Thyroid gland (tissue), 4 donors: ENCODE results near the gene MED25. TPM values are rescaled to one million over a fixed set of nuclear protein-coding genes. Genes with fewer than 3 reads are reported as not detected.

Source experiments
- DNase-seq, 2 donors: peaks; one replicate each; pipeline ENCODE4 v3.0.0-alpha.2; 2019
- H3K27ac ChIP-seq, 3 donors: fragments of 200-600 bp; sonication (generic); 1 replicate in 2 of 3; 2 replicates in 1 of 3; pipeline ENCODE4 v1.5.1; 2016 to 2019; ENCODE audit warnings: mild to moderate bottlenecking in 1 of 3, moderate library complexity in 1 of 3
- H3K27me3 ChIP-seq: fragments of 200-600 bp; sonication (generic); one replicate; pipeline ENCODE4 v1.5.1; 2019
- H3K36me3 ChIP-seq, 2 donors: fragments of 200-600 bp; sonication (generic); one replicate each; pipeline ENCODE4 v1.5.1; 2016 to 2019
- H3K4me1 ChIP-seq, 2 donors: fragments of 200-600 bp; sonication (generic); one replicate each; pipeline ENCODE4 v1.5.1; 2017 to 2019
- H3K4me3 ChIP-seq, 3 donors: fragments of 200-600 bp; sonication (generic); replicated peaks in 1 of 3; 1 replicate in 2 of 3; 2 replicates in 1 of 3; pipeline ENCODE4 v1.5.1; 2016; ENCODE audit warnings: mild to moderate bottlenecking in 1 of 3
- H3K9me3 ChIP-seq: fragments of 200-600 bp; sonication (generic); one replicate; pipeline ENCODE4 v1.5.1; 2017
- POLR2A ChIP-seq, 2 donors: fragments of 450-650 bp; IDR thresholded peaks; one replicate each; pipeline ENCODE4 v1.6.1; 2017; ENCODE audit warnings: antibody characterized with exemption in 2 of 2, mild to moderate bottlenecking in 2 of 2, moderate library complexity in 1 of 2
- WGBS, 2 donors: methylation state at CpG; one replicate each; pipeline ENCODE4 v1.1.5; 2017; 5-methylcytosine and 5-hydroxymethylcytosine counted together
- intact Hi-C: fragments of 100-400 bp; cut with DNase I; formaldehyde crosslinking; loops from one replicate; pipeline ENCODE4 v1.15.1; 2023
- total RNA-seq, 4 donors: library from RNA; depleted of rRNA; stranded (reverse); fragments of >200 nt; gene quantifications; one replicate each; pipeline ENCODE4 v1.2.3, GENCODE V29; 2016
- TF ChIP-seq, protein P1 (sequence below), 6 experiments: fragments of 200-600 bp in 3 of 6; fragments of 450-650 bp in 3 of 6; sonication (generic) in 3 of 6; IDR thresholded peaks; one replicate each; pipeline ENCODE4 v1.5.1; 2016 to 2019; ENCODE audit warnings: antibody characterized with exemption in 6 of 6, mild to moderate bottlenecking in 2 of 6, inconsistent platforms in 1 of 6, moderate library complexity in 1 of 6

Gene MED25
- total RNA-seq, 4 donors from 2014 or later: 42.6 to 50.2 (median 44.9) TPM

- H3K9me3 ChIP-seq: no peaks in the 10 kb centered on the region
- no peak overlapping the region for H3K27ac ChIP-seq
- DNase-seq: no peak
- TF ChIP-seq, protein P1, sequence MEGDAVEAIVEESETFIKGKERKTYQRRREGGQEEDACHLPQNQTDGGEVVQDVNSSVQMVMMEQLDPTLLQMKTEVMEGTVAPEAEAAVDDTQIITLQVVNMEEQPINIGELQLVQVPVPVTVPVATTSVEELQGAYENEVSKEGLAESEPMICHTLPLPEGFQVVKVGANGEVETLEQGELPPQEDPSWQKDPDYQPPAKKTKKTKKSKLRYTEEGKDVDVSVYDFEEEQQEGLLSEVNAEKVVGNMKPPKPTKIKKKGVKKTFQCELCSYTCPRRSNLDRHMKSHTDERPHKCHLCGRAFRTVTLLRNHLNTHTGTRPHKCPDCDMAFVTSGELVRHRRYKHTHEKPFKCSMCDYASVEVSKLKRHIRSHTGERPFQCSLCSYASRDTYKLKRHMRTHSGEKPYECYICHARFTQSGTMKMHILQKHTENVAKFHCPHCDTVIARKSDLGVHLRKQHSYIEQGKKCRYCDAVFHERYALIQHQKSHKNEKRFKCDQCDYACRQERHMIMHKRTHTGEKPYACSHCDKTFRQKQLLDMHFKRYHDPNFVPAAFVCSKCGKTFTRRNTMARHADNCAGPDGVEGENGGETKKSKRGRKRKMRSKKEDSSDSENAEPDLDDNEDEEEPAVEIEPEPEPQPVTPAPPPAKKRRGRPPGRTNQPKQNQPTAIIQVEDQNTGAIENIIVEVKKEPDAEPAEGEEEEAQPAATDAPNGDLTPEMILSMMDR (IDR thresholded peaks at IDR 0.05): no peak
- no peak for TF ChIP-seq POLR2A (IDR thresholded peaks at IDR 0.05)
- H3K27me3 ChIP-seq: no peaks in the 10 kb centered on the region
- H3K36me3 ChIP-seq: peaks cover 28 to 51% of the 10 kb centered on the region in 2 donors
- intact Hi-C loops: loop anchor here (5.0 kb wide), 1 partner anchor 41 kb away; the partner anchor contains the start of gene TSKS
- peaks cover 0 to 16% of the 10 kb centered on the region in 2 donors for H3K4me1 ChIP-seq
- H3K4me3 ChIP-seq: no peak overlapping the region
- WGBS, 2 donors: 100% methylated on average over 2 to 6 of the region's 6 CpGs
Measured at GRCh38 chr19:49803529-49803856, 14.6 kb upstream of the MED25 start.

DNA sequence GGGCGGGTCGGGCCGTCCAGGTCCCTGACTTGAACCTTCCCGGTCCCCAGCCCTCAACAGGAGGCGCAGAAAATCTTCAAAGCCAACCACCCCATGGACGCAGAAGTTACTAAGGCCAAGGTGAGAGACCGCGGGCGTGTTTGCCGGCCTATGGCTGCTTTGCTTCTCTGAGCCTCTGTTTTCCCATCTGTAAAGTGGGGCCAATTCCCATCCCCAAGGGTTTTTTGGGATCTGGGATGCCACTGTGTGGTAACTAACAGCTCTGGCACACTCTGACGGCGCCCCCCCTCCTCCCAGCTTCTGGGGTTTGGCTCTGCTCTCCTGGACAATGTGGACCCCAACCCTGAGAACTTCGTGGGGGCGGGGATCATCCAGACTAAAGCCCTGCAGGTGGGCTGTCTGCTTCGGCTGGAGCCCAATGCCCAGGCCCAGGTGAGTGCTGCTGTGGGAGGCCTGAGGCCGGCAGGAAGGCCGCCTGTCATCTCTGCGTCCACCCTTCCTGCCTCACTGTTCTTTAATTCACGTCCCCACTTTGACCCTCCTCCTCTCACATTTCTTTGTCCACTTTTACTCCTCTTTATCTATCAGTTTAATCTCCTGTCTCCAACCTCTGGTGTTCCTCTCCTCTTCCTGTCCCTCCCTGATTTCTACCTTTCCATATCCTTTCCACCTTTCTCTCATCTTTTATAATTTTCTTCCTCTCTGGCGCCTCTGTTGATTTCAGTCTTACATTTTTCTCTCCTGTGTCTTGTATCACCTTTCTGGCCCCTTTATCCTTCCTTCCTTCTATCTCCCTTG lies 12.1 kb upstream of the MED25 start:
- Histone ChIP-seq H3K4me1 (peaks cover 6 to 29% of the 10 kb centered on the region in 2 donors), H3K27me3 (no peaks in the 10 kb centered on the region), H3K4me3 (no peak overlapping the region), H3K36me3 (peaks cover 9 to 28% of the 10 kb centered on the region in 2 donors), H3K27ac (no peak overlapping the region), H3K9me3 (no peaks in the 10 kb centered on the region)
- 89 to 94% methylated on average over 16 to 19 of the region's 20 CpGs for WGBS, 2 donors
- intact Hi-C loops: loop anchor here (5.0 kb wide), 1 partner anchor 51 kb away; no protein-coding TSS in a partner anchor
- no peak for DNase-seq
- no peak for TF ChIP-seq POLR2A (IDR thresholded peaks at IDR 0.05)
- TF ChIP-seq, protein P1 (IDR thresholded peaks at IDR 0.05): no peak

DNA sequence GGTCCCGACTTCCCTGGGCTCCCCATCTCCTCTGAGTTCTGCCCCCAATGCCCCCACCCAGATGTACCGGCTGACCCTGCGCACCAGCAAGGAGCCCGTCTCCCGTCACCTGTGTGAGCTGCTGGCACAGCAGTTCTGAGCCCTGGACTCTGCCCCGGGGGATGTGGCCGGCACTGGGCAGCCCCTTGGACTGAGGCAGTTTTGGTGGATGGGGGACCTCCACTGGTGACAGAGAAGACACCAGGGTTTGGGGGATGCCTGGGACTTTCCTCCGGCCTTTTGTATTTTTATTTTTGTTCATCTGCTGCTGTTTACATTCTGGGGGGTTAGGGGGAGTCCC lies 11.5 kb upstream of the MED25 start:
- WGBS, 2 donors: 95 to 96% methylated on average over 8 of the region's 8 CpGs
- peaks cover 6 to 29% of the 10 kb centered on the region in 2 donors for H3K4me1 ChIP-seq
- no peak overlapping the region for H3K27ac ChIP-seq
- peaks cover 9 to 22% of the 10 kb centered on the region in 2 donors for H3K36me3 ChIP-seq
- intact Hi-C loops: loop anchor here (5.0 kb wide), 1 partner anchor 51 kb away; no protein-coding TSS in a partner anchor
- no peaks in the 10 kb centered on the region for H3K27me3 ChIP-seq
- DNase-seq: no peak
- no peaks in the 10 kb centered on the region for H3K9me3 ChIP-seq
- H3K4me3 ChIP-seq: no peak overlapping the region
- TF ChIP-seq POLR2A (IDR thresholded peaks at IDR 0.05): no peak
- TF ChIP-seq, protein P1 (IDR thresholded peaks at IDR 0.05): no peak

DNA sequence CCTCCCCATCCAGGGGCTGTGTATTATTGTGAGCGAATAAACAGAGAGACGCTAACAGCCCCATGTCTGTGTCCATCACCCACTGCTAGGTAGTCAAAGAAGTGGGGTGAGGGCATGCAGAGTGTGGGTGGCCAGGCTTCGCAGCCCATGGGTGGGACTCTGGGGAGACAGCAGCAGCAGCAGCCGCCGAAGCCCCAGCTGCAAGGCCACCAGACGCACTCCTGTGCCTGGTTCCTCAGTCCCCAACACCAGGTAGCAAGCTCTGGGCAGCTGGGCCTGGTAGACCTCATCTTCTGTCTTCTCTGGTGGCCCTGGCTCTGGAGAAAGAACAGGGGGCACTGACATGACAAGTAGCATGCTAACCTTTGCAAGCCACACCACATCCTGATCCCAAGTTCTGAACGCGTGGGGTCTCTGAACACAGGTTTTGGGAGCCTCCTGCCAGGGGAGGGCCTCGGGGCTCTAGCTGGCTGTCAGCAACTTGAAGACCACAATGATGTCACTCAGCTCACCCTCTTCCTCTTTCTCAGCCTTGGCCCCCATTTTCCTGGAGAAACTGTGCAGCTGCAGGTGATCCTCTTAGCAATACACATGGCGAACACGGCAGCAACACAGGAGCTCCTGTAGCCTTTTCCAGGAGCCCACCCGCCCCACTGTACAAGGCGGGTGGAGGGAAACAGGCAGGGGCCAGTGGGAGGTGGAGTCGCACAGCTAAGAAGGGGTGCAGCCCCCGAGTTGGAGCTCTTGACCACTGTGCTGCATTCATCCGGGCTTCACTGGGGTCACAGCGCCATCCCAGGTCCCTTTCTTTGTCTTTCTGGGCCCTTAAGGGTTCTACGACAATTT lies 10.8 kb upstream of the MED25 start:
- peaks cover 9 to 19% of the 10 kb centered on the region in 2 donors for H3K36me3 ChIP-seq
- TF ChIP-seq POLR2A (IDR thresholded peaks at IDR 0.05): no peak
- TF ChIP-seq, protein P1 (IDR thresholded peaks at IDR 0.05): no peak
- H3K9me3 ChIP-seq: no peaks in the 10 kb centered on the region
- 90 to 93% methylated on average over 14 to 17 of the region's 18 CpGs for WGBS, 2 donors
- H3K27me3 ChIP-seq: no peaks in the 10 kb centered on the region
- DNase-seq: no peak
- intact Hi-C loops: loop anchor here (5.0 kb wide), 1 partner anchor 50 kb away; no protein-coding TSS in a partner anchor
- no peak overlapping the region for H3K27ac ChIP-seq
- no peak overlapping the region for H3K4me3 ChIP-seq
- H3K4me1 ChIP-seq: peaks cover 7 to 22% of the 10 kb centered on the region in 2 donors
